A673 (cell line): ENCODE results near the gene ZNF836. TPM values are rescaled to one million over a fixed set of nuclear protein-coding genes. Genes with fewer than 3 reads are reported as not detected.

Experiments used
- BruUV-seq: library from RNA; stranded (reverse); fragments of 400-500 nt; replicated peaks from 2 replicates; lab custom pipeline; 2021; lab: Mats Ljungman, UMichigan
- CTCF ChIA-PET: fragments of 300-600 bp; sonication (Branson Sonifier 250); formaldehyde crosslinking; loops from one replicate; lab custom pipeline; 2022; ENCODE audit warnings: antibody characterized with exemption; lab: Charles Lee
- POLR2A ChIA-PET: fragments of 300-600 bp; sonication (Branson Sonifier 250); formaldehyde crosslinking; loops from one replicate; lab custom pipeline; 2022; ENCODE audit warnings: antibody characterized with exemption; ENCODE audit not compliant: low non-redundant PET; lab: Charles Lee
- DNase-seq: peaks from one replicate; pipeline ENCODE4 v3.0.0-alpha.2; 2015; ENCODE audit warnings: low spot score
- H3K27ac ChIP-seq: fragments of 200-600 bp; sonication (generic); 2 replicates; pipeline ENCODE4 v1.5.1; 2016; ENCODE audit warnings: mixed run types, low read depth, mild to moderate bottlenecking, mixed read lengths, antibody characterized with exemption, low read length; ENCODE audit not compliant: poor library complexity, severe bottlenecking
- H3K27me3 ChIP-seq: fragments of 200-600 bp; sonication (generic); replicated peaks from 2 replicates; pipeline ENCODE4 v1.6.1; 2017; ENCODE audit warnings: mixed run types, low read depth, mild to moderate bottlenecking, mixed read lengths, antibody characterized with exemption, low read length; ENCODE audit not compliant: insufficient read depth, poor library complexity
- H3K36me3 ChIP-seq: fragments of 200-600 bp; sonication (generic); 2 replicates; pipeline ENCODE4 v1.6.1; 2016; ENCODE audit warnings: mixed run types, mild to moderate bottlenecking, mixed read lengths, antibody characterized with exemption, low read length; ENCODE audit not compliant: insufficient read depth, poor library complexity, severe bottlenecking
- H3K4me1 ChIP-seq: fragments of 200-600 bp; sonication (generic); 2 replicates; pipeline ENCODE4 v1.6.1; 2017; ENCODE audit warnings: mixed run types, mild to moderate bottlenecking, mixed read lengths, antibody characterized with exemption, low read length; ENCODE audit not compliant: insufficient read depth, poor library complexity, severe bottlenecking
- H3K4me3 ChIP-seq: fragments of 200-600 bp; sonication (generic); 2 replicates; pipeline ENCODE4 v1.5.1; 2016; ENCODE audit warnings: low read depth, mixed run types, mild to moderate bottlenecking, mixed read lengths, low read length; ENCODE audit not compliant: poor library complexity, severe bottlenecking
- H3K9me3 ChIP-seq: fragments of 200-600 bp; sonication (generic); 2 replicates; pipeline ENCODE4 v1.6.1; 2016; ENCODE audit warnings: mixed run types, low read depth, mild to moderate bottlenecking, mixed read lengths, antibody characterized with exemption, low read length; ENCODE audit not compliant: poor library complexity, severe bottlenecking
- EZH2 ChIP-seq: fragments of 200-600 bp; sonication (generic); IDR thresholded peaks from 2 replicates; pipeline ENCODE4 v1.6.1; 2017; ENCODE audit warnings: borderline replicate concordance, low read depth, mild to moderate bottlenecking, mixed read lengths, antibody characterized with exemption, low read length; ENCODE audit not compliant: poor library complexity, severe bottlenecking
- intact Hi-C: fragments of 100-400 bp; cut with micrococcal nuclease; formaldehyde crosslinking; loops from one replicate; pipeline ENCODE4 v1.10.0; 2022; ENCODE audit not compliant: unreplicated experiment
- total RNA-seq: library from RNA; stranded (reverse); gene quantifications from 2 replicates; pipeline ENCODE4 v1.2.3, GENCODE V29; 2021
- TF ChIP-seq, protein P1 (sequence below): fragments of 300-800, 200-600 bp; sonication (generic); conservative IDR thresholded peaks from 2 replicates; pipeline ENCODE4 v1.5.1; 2017; ENCODE audit warnings: low read depth, mild to moderate bottlenecking, antibody characterized with exemption, low read length, moderate library complexity, mixed read lengths

Gene ZNF836
- total RNA-seq, 1 experiment from 2014 or later: 6.1 TPM

DNA sequence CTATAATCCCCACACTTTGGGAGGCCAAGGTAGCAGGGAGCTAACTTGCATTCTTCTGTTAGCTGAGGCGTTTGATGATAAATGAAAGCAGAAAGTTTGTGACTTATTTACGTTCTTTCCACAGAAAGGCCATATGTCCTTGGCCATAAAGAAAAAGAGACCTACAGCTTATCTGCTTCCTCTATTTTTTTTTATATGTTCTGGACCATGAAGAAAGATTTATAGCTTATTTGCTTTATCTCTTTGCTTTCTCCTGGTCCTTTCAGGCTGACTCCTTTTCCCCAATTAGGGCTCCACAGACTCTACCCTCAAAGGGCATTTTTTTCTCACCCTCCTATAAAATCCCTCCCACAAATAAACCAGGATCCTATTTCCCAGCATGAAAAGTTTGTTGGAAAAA is 30.2 kb downstream of the ZNF836 start:
- no peak overlapping the region for H3K4me3 ChIP-seq
- H3K9me3 ChIP-seq: peaks cover 10% of the 10 kb centered on the region
- ChIA-PET POLR2A (no interaction called here), CTCF (no interaction called here)
- no peaks in the 10 kb centered on the region for H3K4me1 ChIP-seq
- intact Hi-C loops: no loop called here
- no peak for DNase-seq
- no peak overlapping the region for H3K27ac ChIP-seq
- BruUV-seq: no TSS peak
- TF ChIP-seq EZH2: no peak
- TF ChIP-seq, protein P1, sequence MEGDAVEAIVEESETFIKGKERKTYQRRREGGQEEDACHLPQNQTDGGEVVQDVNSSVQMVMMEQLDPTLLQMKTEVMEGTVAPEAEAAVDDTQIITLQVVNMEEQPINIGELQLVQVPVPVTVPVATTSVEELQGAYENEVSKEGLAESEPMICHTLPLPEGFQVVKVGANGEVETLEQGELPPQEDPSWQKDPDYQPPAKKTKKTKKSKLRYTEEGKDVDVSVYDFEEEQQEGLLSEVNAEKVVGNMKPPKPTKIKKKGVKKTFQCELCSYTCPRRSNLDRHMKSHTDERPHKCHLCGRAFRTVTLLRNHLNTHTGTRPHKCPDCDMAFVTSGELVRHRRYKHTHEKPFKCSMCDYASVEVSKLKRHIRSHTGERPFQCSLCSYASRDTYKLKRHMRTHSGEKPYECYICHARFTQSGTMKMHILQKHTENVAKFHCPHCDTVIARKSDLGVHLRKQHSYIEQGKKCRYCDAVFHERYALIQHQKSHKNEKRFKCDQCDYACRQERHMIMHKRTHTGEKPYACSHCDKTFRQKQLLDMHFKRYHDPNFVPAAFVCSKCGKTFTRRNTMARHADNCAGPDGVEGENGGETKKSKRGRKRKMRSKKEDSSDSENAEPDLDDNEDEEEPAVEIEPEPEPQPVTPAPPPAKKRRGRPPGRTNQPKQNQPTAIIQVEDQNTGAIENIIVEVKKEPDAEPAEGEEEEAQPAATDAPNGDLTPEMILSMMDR: no peak
- no peaks in the 10 kb centered on the region for H3K27me3 ChIP-seq
- H3K36me3 ChIP-seq: no peaks in the 10 kb centered on the region

DNA sequence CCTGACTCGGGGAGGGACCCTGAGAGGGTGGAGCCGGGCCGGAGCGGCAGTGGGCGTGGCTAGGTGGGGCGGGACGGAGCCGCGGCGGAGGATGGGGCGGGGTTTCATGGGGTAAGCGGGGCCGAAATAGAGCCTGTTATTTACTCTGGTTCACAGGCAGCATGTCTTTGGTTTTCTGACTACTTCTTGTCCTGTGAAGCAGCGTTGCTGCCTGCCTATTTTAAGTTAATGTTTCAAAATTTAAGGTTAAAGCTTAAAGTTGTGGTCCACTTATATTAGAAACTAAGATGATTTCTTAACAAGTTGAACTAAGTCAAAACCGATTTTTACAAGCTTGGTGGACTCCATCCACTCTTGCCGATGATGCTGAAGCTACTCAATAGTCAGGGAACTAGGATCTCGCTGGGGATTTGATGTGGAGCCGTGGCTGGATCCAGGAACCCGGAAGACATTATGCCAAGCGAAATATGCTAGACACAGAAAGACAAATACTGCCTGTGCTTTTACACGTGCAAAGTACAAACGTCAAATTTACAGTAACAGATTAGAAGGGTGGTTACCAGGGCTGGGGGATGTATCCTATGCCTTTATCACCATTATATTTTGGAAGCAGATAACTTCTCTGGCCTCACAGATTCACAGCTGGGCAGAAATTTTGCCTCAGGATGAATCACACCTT is 31.2 kb downstream of the ZNF836 start:
- H3K36me3 ChIP-seq: no peaks in the 10 kb centered on the region
- peaks cover 16% of the 10 kb centered on the region for H3K9me3 ChIP-seq
- intact Hi-C loops: no loop called here
- CTCF ChIA-PET: no interaction called here
- no peaks in the 10 kb centered on the region for H3K27me3 ChIP-seq
- peak overlapping the region; percentile 82 for H3K4me3 ChIP-seq
- H3K27ac ChIP-seq: peak overlapping the region; percentile 87
- no peaks in the 10 kb centered on the region for H3K4me1 ChIP-seq
- POLR2A ChIA-PET: interaction anchor here (0.6 kb wide), 1 partner anchor 91 kb away, joined by 4 read pairs; the partner anchor contains the start of gene ZNF432
- BruUV-seq: no TSS peak
- no peak for TF ChIP-seq EZH2
- TF ChIP-seq, protein P1: no peak
- DNase-seq: no peak

DNA sequence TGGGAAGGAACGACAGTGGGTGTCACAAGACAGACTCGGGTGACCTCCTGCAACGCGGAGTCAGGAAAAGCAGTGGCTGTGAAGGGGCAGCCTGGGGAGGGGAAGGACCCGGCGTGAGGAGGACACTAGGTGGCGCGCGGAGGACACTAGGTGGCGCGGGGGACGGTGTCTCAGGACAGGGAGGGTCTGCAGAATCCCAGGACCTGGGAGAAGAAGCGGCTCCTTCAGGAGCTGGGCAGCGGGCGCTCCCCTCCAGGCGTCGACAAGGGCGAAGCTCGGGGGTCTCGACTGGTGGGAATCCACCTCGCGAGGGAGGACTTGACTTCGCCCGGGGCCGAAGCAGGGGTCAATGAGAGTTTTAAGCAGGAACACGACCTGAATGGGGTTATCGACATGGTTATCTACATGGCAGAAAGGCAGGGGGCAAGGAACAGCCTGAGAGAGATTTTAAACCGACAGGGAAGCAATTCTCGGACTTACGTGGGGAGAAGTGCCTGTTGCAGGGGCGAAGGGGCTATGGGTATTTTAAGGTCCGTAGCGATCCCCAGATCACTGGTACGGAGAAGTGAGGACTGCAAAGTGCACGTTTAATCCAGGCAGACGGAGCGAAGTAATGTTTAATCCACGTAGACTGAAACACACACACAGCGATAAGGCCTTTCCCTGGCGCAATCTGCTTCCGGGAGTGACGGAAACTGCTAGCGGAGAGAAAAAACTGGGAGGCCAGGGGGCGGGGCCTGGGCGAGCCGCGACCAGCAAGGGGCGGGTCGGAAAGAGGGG is 32.0 kb downstream of the ZNF836 start, which contains the start of gene ZNF616:
Gene ZNF616, minus strand, starts transcription at position 687 of the 780 bp plus-strand sequence. CDS start 9,426 bp downstream, outside the sequence.
- Histone ChIP-seq H3K27ac (peak within 1 kb of the TSS; percentile 87), H3K4me3 (peak within 1 kb of the TSS; percentile 82), H3K9me3 (peaks cover 22% of the 10 kb centered on the region), H3K4me1 (no peaks in the 10 kb centered on the region), H3K36me3 (no peaks in the 10 kb centered on the region), H3K27me3 (no peaks in the 10 kb centered on the region)
- TF ChIP-seq, protein P1: peak; percentile 81
- TF ChIP-seq EZH2: no peak
- intact Hi-C loops: loop anchor here (1.0 kb wide), 1 partner anchor 98 kb away; no protein-coding TSS in a partner anchor
- POLR2A ChIA-PET: no interaction called here
- CTCF ChIA-PET: no interaction called here
- DNase-seq: peak; percentile 96
- BruUV-seq: TSS peak; percentile 71
